ENCODE results near the gene PAX1.

The PAX1 gene

DNA sequence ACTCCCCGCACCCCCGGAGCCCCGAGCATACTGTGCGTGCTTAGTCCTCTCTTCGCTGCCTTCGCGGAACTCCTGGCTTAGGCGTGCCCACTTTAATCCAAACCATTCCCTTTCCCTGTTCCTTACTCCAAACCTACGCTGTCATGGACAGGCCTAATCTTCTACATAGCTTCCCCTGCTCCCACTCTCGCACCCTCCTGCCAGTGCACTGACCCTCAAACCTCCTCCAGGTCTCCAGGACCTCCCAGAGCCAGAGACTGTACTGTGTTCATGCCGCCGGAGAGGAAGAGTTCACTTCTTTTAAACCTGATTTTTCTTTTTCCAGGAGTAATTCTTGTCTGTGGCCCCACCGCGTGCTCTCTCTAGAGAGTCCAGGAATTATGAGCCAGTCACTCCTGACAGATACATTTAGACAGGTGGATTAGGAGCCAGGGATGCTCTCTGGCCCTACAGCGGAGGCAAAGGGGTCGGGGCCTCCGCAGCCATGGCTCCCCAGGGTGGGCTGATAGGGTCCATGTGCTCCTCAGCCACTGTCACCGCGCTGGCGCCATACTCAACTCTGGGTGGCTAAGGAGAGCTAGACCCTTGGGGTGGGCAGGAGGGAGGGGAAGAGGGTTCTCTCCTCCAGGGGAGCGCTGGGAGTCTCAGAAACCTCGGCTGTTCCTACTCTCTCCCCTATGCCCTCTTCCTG is 1.6 kb upstream of the PAX1 start:
- no peak for DNase-seq (ENCODE audit: low read depth)

DNA sequence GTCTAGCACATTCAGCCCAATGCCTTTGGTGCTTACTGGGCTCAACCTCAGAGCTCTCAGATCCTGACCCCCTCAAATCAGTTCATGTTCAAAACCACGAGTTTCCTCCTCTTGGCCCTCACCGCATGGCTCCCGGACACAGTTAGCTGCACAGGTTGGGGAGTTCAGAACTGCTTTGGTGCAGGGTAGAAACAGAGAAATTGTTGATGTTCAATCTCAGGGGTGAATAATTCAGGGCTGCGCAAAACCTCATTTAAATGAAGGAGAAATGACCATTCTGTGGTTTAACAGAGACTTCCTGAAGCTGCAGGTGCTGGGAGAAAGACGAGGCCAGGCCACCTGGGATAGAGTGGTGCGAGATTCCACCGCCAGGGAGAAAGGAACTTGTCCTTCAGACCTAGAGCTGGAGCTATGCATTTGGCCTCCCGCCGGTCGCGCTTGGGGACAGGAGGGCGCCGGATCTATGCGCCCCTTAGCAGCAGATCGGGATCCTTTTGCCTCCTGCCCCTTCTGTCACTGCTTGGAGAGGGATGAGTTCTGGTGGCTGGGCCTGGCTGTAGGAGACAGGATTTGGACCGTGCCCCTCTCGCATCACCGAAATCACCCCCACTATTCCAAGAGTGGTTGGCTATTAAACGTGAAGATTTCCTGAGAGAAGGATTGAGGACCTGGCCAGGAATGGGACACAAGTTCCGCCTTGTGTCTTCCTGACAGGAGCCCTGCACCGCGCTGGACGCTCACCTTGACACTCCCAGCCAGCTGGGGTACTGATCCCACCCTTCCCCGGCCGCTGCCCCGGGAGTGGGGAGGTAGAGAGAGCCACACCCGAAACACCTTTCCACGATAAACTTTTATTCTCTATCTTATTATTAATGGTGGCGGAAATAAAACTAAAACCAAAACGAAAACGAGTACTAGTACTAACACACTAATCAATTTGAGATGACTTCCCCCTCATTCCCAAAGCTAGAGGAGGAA is 767 bp upstream of the PAX1 start:
- DNase-seq (ENCODE audit: low read depth), result no peak

DNA sequence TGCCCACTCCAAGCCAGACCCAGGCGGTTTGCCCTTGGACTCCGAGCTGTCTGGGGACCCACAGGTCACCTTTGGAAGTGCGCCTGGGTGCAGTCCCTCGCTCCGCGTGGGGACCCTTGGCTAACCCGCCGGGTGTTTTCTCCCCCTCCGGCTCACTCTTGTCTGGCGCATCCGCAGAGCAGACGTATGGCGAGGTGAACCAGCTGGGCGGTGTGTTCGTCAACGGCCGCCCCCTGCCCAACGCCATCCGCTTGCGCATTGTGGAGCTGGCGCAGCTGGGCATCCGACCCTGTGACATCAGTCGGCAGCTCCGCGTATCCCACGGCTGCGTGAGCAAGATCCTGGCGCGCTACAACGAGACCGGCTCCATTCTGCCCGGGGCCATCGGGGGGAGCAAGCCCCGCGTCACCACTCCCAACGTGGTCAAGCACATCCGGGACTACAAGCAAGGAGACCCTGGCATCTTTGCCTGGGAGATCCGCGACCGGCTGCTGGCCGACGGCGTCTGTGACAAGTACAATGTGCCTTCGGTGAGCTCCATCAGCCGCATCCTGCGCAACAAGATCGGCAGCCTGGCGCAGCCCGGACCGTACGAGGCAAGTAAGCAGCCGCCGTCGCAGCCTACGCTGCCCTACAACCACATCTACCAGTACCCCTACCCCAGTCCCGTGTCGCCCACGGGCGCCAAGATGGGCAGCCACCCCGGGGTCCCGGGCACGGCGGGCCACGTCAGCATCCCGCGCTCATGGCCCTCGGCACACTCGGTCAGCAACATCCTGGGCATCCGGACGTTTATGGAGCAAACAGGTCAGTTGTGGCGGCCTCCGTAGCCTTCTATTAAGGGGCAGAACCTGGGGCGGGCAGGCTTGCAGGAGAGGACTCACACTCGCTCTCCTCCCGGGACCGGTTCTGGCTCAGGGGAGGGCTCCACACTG is 1.1 kb downstream of the PAX1 start:
- no peak for DNase-seq (ENCODE audit: low read depth)

DNA sequence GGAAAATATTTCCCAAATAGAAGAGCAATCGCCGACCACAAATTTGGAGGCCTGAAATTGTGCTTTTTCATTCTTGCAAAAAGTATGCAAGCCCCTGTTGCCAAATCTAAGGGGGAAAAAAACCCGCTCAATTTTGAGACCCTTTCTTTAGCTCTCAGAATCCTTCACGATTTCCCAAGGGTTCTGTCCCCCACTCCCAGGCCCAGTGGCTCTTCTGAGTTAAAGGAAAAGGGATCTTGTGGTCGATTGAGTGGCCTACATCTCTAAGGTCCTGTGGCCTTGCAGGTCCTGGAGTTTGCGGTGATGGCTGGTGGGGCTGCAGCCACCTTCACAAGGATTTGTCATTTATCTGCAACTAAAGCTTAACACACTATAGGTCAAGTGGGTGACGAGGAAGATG is 1.8 kb downstream of the PAX1 start:
- no peak for DNase-seq (ENCODE audit: low read depth)

DNA sequence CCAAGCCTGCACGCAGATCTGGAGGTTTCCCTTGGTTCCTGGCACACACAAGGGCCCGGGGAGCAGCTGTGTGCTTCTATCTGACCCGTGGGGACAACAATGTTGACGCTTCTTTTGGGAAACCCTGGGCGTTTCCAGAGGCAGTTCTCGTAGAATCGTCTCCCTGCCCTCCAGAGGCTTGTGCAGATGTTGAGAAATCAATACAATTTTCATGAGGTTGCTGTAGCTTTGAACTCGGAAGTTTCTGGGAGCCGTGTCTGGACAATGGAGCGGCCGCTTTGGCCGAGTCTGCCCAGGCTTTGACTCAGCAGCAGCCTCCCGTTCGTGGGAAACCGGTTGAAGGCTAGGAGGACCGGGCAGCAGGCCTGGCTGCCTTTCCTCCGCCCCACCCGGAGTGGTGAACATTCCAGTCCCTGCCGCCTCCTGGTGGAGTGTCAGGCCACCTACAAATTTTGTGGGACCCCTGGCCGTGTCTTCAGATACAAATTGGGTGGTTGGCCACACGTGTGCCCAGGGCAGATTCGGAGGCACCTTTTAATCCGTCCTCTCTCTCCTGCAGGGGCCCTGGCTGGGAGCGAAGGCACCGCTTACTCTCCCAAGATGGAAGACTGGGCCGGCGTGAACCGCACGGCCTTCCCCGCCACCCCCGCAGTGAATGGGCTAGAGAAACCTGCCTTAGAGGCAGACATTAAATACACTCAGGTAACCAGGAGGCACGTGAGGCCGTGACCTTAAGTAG is 2.7 kb downstream of the PAX1 start:
- DNase-seq (ENCODE audit: low read depth), result no peak

- DNase-seq (ENCODE audit: low read depth), result no peak
Observed at GRCh38 chr20:21708738-21709534, 3.5 kb downstream of the PAX1 start.

DNA sequence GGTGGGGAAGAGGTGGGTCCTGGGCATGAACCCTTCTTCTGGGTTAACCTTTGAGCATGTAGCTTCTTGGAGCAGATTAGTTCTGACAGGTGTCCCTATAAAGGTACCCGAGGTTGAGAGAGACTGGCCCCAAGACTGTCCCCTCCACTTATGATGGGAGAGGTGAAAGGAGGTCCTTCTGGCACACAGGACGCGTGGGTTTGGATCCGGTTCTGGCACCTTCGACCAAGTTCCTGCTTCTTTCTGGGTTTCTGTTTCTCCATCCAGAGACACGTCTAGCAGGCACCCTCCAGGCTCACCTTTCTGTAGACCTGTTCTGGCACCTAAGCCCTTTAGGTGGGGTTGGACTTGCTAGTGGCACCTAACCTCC is 4.1 kb downstream of the PAX1 start:
- no peak for DNase-seq (ENCODE audit: low read depth)

GRCh38 chr20:21710341-21710740 is 4.9 kb downstream of the PAX1 start:
- DNase-seq (ENCODE audit: low read depth), result no peak

- DNase-seq (ENCODE audit: low read depth), result no peak
Observed at GRCh38 chr20:21710863-21711431, 5.5 kb downstream of the PAX1 start.

DNA sequence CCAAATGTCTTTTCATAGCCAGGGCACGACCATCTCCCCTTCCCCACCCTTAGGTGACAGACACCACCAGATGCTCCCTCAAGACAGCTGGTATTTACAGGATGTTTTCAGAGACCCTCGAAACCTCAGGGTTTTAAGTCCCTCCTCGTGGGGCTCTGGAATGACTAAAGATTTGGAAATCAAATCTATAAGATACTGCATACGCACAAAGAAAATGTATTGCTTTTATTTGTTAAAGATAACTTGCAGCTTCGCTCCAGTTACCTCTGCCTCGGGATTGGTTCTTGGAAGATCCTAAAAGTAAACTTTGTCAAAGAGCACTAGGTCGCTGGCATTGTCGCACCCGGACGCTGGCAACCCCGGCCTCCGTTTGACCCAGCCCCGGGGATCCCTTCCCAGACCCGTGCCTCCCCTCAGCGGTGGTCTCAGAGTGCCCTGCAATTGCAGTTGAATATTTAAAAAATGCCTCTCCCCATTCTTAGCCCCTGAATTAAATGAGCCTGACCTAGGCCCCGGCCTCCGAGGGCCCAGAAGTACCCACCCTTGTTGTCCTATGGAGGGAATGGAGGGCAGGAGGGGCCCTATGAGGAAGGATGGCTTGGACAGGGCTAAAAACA is 7.1 kb downstream of the PAX1 start:
- no peak for DNase-seq (ENCODE audit: low read depth)

DNA sequence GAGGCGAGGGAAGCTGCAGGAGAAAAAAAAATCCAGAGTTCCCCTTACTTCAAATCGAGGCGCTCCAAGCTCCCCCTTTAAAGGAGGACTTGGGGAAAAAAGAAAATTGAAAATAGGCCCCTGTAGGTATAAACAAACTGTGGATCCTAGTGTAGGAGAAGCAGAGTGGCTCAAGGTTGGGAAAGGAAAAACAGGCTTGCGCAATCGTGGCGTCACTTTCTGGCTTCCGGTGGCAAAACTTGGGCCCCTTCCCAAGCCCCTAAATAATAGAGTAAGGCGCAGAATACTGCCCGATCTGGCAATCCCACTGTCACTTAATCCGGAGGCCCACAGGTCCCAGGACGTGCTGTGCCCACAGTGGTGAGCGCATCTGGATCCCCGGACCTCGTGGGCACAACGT is 8.0 kb downstream of the PAX1 start:
- no peak for DNase-seq (ENCODE audit: low read depth)

DNA sequence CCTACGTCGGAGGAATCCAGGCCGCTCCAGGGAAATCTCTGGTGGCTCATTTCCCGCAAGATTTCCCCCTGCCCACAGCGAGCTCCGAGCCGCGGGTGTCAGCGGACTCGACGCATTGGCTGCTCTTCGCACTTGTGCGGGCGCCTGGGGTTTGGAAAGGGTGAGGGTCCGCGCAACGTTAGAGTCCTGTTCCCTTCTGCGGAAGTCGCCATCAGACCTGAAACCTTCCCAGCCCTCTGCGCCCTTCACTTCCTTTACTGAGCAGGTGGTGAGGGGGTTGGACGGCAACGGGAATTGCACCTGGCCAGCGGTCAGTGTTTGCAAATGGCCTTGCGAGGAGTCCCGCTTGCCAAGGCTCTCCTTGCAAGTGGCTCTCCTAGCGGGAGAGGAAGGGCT is 8.4 kb downstream of the PAX1 start:
- no peak for DNase-seq (ENCODE audit: low read depth)

DNA sequence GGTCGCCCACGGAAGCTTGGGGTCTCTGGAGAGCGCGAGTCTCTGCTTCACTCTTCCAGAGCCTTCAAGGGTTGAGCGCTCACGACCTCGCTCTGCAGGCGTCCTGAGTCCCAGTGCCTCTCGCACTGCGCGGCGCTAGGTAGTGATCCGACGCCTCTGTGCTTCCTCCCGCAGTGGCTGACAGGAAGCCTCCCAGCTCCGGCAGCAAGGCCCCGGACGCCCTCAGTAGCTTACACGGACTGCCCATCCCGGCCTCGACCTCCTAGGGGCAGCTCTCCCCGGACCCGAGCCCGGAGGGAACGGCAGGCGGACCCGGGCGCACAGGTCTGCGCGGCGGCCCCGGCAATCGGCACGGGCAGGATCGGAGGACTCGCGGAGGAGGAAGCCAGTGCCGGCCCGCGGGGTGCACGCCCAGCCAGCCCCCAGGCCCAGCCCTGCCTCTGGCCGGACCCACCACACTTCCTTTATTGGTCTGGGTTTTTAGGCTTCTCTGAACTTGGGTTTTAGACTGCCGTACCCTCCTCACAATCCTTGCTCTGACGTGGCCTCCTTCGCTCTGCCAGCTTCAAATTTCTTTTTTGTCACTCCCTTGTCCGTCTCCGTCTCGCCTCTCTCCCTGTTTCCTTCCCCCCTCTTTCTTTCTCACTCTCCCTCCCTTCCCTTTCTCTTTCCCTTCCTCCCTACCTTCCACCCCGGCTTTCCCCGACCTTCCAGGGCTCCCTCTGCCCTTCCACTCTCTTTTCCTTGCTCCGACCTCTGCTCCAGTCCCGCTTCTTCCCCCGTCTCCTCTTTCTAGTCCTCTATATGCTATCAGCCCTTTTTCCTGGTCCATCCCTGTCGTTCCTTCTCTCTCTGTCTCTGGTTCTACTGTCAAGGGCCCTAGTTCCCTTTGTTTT is 9.1 kb downstream of the PAX1 start:
- no peak for DNase-seq (ENCODE audit: low read depth)

- DNase-seq (ENCODE audit: low read depth), result no peak
Observed at GRCh38 chr20:21715193-21715881, 9.9 kb downstream of the PAX1 start.

- peak; percentile 23 for DNase-seq (ENCODE audit: low read depth)
Observed at GRCh38 chr20:21719592-21720214, 14.2 kb downstream of the PAX1 start.

GRCh38 chr20:21725892-21726291 is 20.4 kb downstream of the PAX1 start:
- no peak for DNase-seq (ENCODE audit: low read depth)

- no peak for DNase-seq (ENCODE audit: low read depth)
Observed at GRCh38 chr20:21729316-21729715, 23.9 kb downstream of the PAX1 start.

DNA sequence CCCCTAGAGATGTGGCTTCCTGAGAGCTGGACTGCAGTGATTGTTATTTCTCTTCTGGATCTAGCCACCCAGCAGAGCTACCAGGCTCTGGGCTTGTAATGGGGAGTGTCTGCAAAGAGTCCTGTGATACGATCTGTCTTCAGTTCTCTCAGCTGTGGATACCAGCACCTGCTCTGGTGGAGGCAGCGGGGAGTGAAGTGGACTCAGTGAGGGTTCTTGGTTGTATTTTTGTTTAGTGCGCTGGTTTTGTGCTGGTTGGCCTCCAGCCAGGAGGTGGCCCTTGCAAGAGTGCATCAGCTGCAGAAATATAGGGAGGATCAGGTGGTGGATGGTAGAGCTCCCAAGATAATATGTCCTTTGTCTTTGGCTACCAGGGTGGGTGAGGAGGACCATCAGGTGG is 33.7 kb downstream of the PAX1 start:
- DNase-seq (ENCODE audit: low read depth), result no peak
